GM10248 (cell line): Measurements from ENCODE around the gene USP30.
A peak's percentile ranks its signal among the peaks of the same experiment; 100 is the strongest.
"Not testable (repeated sequence)": the region's sequence is repeated elsewhere in the genome, so short reads cannot be mapped to it uniquely, and the experiment has no call there.

Experiments
- CTCF ChIA-PET: fragments of 300-600 bp; sonication (Branson Sonifier 250); formaldehyde crosslinking; extraction: SDS; loops from one replicate; lab custom pipeline; 2021; ENCODE audit warnings: antibody characterized with exemption; lab: Yijun Ruan, JAX
- POLR2A ChIA-PET: fragments of 350-650 bp; sonication (Branson Sonifier 250); formaldehyde crosslinking; extraction: SDS; loops from one replicate; lab custom pipeline; 2020; ENCODE audit warnings: antibody characterized with exemption; lab: Yijun Ruan, JAX
- DNase-seq: peaks from one replicate; pipeline ENCODE4 v3.0.0; 2012; ENCODE audit errors: extremely low spot score
- TF ChIP-seq, protein P1 (sequence below): IDR thresholded peaks from 2 replicates; pipeline ENCODE4 v1.5.1; 2012; ENCODE audit warnings: mild to moderate bottlenecking, low read depth; ENCODE audit errors: extremely low read depth, missing control alignments, control extremely low read depth

Gene USP30

DNA sequence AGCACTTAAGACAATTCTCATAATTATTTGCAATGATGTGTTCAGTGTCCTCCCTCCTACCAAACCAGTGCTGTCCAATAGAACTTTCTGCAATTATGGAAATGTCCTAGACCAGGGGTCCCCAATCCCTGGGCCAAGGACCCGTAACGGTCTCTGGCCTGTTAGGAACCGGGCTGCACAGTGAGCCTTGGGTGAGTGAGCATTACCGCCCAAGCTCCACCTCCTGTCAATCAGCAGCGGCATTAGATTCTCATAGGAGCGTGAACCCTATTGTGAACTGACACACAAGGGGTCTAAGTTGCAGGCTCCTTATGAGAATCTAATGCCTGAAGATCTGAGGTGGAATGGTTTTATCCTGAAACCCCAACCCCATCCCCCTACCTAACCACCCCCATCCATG is 35.4 kb upstream of the USP30 start:
- POLR2A ChIA-PET = no interaction called here
- CTCF ChIA-PET = no interaction called here
- TF ChIP-seq, protein P1, sequence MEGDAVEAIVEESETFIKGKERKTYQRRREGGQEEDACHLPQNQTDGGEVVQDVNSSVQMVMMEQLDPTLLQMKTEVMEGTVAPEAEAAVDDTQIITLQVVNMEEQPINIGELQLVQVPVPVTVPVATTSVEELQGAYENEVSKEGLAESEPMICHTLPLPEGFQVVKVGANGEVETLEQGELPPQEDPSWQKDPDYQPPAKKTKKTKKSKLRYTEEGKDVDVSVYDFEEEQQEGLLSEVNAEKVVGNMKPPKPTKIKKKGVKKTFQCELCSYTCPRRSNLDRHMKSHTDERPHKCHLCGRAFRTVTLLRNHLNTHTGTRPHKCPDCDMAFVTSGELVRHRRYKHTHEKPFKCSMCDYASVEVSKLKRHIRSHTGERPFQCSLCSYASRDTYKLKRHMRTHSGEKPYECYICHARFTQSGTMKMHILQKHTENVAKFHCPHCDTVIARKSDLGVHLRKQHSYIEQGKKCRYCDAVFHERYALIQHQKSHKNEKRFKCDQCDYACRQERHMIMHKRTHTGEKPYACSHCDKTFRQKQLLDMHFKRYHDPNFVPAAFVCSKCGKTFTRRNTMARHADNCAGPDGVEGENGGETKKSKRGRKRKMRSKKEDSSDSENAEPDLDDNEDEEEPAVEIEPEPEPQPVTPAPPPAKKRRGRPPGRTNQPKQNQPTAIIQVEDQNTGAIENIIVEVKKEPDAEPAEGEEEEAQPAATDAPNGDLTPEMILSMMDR = no peak

DNA sequence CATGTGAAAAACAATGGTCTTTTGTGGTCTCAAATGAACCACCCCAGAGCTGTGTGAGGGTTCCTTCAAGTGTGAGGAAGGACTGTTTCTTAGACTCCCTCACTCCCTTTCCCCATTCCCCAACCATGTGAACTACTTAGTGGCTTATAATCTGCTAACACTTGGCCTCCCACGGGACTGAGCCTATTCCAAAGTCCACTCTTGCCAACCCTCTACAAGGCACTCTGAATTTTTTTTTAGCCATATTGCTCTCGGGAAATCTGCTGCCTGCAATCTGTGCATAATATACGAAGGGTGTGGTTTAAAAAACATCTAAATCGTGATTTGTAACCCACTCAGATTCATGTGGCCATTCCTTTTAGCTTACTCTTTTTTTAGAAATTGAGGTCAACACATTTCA is 34.1 kb upstream of the USP30 start:
- POLR2A ChIA-PET = no interaction called here
- CTCF ChIA-PET = no interaction called here
- TF ChIP-seq, protein P1 = no peak
- no peak for DNase-seq

More for the DNA sequence above, 35.4 kb upstream of the USP30 start:
- DNase-seq = no peak

DNA sequence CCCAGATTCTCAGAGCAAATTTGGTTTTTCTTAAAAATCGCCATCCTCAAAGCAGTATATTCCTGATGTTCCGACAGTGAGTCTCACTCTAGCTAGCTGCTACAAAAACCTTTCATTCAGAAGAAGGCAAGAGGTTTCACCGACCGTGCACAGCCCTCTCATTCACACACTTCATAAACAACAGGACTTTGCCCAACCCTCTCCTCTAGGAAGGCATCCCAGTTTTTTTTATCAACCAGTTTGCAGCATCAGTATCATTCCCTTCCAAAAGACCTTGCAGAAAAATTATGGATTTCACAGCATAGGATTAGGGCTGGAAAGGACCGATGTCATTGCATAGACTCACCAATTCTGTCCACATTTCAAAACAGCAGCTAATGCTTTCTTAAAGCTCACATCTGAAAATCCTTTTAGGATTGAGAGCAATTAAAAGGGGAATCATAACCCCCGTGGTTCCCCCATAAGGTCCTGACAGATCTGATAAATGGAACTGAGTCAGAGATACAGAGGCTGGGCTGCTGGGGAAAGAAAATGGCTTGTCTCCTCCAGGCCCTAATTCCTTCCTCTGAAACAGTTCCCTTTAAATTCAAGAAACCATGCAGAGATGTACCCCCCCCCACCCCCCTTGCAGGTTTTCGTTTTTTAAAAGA is 32.1 kb upstream of the USP30 start:
- POLR2A ChIA-PET = no interaction called here
- CTCF ChIA-PET = no interaction called here
- DNase-seq = no peak
- TF ChIP-seq, protein P1 = no peak

DNA sequence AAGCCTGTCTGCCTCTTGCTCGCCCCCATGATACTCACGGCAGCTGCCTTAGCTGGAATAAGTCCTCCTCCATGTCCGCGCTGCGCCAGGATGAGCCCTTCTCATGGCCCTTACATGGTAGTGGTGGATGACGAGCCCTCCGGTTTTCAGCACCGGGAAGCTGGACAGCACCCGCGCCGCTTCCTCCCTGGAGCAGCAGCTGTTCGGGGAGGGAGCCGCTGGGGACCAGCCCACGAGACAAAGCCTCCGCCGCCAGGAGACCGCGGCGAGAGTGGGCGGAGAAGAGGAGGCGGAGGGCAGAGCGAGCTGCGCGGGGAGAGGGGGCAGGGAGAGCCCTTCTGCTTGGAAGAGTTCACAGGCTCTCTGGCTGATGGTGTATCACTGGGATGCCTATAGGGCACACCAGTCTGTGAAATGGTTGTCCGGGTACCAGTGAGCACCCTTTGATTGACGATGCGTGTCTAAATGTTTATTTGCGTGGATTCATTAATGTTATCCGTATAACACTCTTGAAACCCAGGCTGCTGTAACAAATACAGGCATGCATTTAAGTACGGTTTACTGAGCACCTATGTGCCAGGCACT is 31.5 kb upstream of the USP30 start, which contains the start of gene SVOP:
Gene SVOP, minus strand, starts transcription at position 273 of the 585 bp plus-strand sequence. Its CDS starts 200 bp downstream, at position 73.
- POLR2A ChIA-PET = no interaction called here
- CTCF ChIA-PET = interaction anchor here (0.9 kb wide), 1 partner anchor 72 kb away, joined by 3 read pairs; the partner anchor contains the start of gene ALKBH2
- TF ChIP-seq, protein P1 = no peak
- peak; percentile 35 for DNase-seq

DNA sequence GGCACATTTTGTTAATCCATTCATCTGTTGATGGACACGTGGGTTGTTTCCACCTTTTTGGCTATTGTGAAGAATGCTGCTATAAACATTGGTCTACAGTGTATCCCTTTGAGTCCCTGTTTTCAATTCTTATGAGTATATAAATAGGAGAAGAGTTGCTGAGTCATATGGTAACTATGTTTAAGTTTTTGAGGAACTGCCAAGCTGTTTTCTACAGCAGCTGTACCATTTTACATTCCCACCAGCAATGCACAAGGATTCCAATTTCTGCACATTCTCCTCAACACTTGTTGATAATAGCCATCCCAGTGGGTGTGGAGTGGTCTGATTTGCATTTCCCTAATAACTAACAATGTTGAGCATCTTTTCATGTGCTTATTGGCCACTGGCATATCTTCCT is 24.6 kb upstream of the USP30 start:
- ChIA-PET POLR2A (no interaction called here), CTCF (no interaction called here)
- DNase-seq = no peak
- TF ChIP-seq, protein P1 = no peak

DNA sequence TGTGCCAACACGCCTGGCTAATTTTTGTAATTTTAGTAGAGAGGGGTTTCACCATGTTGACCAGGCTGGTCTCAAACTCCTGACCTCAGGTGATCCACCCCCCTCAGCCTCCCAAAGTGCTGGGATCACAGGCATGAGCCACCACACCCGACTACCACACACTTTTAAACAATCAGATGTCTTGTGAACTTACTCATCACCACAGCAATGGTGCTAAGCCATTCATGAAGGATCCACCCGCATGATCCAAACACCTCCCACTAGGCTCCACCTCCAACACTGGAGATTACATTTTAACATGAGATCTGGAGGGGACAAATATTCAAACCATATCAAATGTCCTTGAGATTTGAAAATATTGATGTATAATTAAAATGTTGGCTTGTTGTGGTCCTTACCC is 23.8 kb upstream of the USP30 start:
- DNase-seq, POLR2A ChIA-PET: not testable (repeated sequence)
- CTCF ChIA-PET = interaction anchor here (1.2 to 1.3 kb wide), 2 partner anchors 9 to 145 kb away, joined by 3 read pairs; no protein-coding TSS in a partner anchor

DNA sequence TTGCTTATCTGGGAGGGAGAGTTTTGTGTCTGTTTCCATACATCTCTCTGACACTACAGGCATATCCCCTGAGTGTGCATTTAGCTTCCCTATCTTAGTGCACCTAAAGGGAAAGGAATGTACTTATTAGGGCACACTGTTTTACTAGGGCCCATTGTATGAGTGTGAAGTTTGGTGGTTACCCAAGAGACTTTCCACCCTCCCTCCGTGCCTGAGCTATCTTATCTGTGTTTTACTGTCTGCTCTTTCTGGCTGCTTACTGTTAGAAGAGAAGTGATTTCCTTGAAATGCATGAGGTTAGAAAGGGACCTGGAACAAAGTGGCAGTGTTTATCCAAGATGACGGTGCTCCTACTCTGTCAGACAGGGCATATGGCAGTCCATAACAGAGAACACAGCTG is 23.0 kb upstream of the USP30 start:
- POLR2A ChIA-PET = no interaction called here
- CTCF ChIA-PET = interaction anchor here (1.2 to 1.3 kb wide), 2 partner anchors 8 to 145 kb away, joined by 3 read pairs; no protein-coding TSS in a partner anchor
- no peak for DNase-seq
- TF ChIP-seq, protein P1 = no peak
